ENCODE measurements around the gene ZNF512B.

DNA sequence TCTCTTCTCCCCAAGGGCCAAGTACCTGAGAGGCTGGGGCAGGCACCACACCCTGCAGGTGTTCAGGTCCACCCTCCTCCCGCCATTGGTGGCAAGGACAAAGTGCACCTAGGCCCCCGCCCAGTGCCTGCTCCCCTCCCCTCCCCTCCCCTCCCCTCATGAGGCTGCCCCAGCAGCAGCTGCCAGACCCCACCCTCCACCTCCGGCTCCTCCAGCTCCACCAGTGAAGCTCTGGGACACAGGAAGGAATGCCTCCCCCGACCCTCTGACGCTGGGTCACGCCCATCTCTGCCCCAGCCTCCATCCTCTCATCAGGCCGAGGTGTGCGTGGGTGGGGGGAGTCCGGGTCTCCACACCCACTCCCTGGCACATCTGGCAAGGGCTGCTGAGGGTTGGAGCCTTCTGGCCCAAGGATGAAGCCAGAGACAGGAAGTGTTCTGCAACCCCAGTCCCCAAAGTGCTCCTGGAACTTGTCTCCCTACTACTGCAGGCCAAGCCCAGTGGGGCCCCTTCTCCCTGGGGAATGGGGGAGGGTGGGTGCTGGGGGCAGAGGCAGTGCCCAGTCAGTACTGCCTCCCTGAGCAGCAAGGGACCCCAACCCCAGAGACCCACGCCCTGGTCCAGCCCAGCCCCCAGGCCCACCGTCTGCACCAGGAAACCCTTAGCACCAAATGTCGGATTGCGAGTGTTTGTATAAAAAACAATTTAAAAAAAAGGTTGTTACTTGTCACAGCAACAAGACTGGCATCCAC is 11.9 kb downstream of the ZNF512B start:
- TF ChIP-seq, protein P1, sequence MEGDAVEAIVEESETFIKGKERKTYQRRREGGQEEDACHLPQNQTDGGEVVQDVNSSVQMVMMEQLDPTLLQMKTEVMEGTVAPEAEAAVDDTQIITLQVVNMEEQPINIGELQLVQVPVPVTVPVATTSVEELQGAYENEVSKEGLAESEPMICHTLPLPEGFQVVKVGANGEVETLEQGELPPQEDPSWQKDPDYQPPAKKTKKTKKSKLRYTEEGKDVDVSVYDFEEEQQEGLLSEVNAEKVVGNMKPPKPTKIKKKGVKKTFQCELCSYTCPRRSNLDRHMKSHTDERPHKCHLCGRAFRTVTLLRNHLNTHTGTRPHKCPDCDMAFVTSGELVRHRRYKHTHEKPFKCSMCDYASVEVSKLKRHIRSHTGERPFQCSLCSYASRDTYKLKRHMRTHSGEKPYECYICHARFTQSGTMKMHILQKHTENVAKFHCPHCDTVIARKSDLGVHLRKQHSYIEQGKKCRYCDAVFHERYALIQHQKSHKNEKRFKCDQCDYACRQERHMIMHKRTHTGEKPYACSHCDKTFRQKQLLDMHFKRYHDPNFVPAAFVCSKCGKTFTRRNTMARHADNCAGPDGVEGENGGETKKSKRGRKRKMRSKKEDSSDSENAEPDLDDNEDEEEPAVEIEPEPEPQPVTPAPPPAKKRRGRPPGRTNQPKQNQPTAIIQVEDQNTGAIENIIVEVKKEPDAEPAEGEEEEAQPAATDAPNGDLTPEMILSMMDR (IDR thresholded peaks at IDR 0.05): no peak
- TF ChIP-seq POLR2A (IDR thresholded peaks at IDR 0.05): no peak
